ENCODE measurements around the gene UBE2D2. TPM values are rescaled to one million over a fixed set of nuclear protein-coding genes. Genes with fewer than 3 reads are reported as not detected.

UBE2D2 gene
- total and polyA plus RNA-seq, 2 of the 13 experiments (the other 11 are each of a cell fraction or from before 2014, with no cell fraction given), result 79.1 to 109 TPM

DNA sequence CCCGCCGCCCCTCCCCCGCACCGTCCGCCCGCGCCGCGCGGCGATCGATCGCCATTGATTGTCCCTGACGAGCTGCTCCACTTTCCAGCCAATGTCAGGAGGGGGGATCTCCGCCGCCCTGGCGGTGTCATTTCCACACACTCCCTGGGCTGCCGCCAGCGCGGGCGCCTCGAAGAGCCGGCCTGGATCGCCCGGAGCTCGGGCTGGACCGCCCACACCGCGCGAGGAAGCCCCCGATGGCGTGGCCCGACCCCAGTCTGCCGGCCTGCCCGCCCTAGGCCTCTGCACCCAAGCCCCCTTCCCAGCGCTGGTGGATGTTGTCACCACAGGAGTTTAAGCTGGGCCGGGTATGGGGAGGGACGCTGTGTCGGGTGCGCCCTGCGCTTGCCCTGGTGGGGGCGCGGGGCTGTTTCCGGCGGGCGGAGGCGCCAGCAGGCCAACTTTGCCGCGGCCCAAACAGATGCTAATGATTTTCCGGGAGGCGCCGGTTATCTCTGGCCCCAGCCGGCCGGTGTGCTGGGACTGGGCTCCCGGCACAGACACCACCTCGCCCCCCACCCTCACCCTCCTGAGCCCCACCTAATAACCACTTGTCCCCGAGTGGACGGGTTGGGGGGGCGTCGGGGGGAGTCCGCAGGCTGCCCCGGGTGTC lies 76.4 kb downstream of the UBE2D2 start (continued):
- TF ChIP-seq SRF (IDR thresholded peaks at IDR 0.05; ENCODE audit: low read depth, low read length) (no peak), ZFY (CRISPR knock-in tag; IDR thresholded peaks at IDR 0.05) (peak; percentile 77), MAF1 (CRISPR knock-in tag; IDR thresholded peaks at IDR 0.05; ENCODE audit: borderline replicate concordance) (no peak), ZNF605 (CRISPR knock-in tag; IDR thresholded peaks at IDR 0.05) (peak; percentile 54; the same call in 1 of the 2 replicates), ZNF773 (CRISPR knock-in tag; IDR thresholded peaks at IDR 0.05; ENCODE audit: borderline replicate concordance) (peak; percentile 30; the same call in 1 of the 2 replicates), SAP130 (CRISPR knock-in tag; IDR thresholded peaks at IDR 0.05; ENCODE audit: low read depth) (peak; percentile 81), CREM (IDR thresholded peaks at IDR 0.05) (no peak), CREM (CRISPR knock-in tag; IDR thresholded peaks at IDR 0.05) (no peak), RBM39 (IDR thresholded peaks at IDR 0.05; ENCODE audit: low read depth, low read length, poor library complexity, severe bottlenecking) (peak; percentile 51), ZNF782 (CRISPR knock-in tag; IDR thresholded peaks at IDR 0.05; ENCODE audit: borderline replicate concordance) (peak; percentile 51; the same call in 1 of the 2 replicates), ISX (CRISPR knock-in tag; conservative IDR thresholded peaks at IDR 0.05) (no peak), JUND (CRISPR knock-in tag; IDR thresholded peaks at IDR 0.05) (no peak), ZNF737 (CRISPR knock-in tag; IDR thresholded peaks at IDR 0.05; ENCODE audit: borderline replicate concordance) (no peak), PHF21A (CRISPR knock-in tag; IDR thresholded peaks at IDR 0.05) (peak; percentile 93), TBX2 (CRISPR knock-in tag; IDR thresholded peaks at IDR 0.05; ENCODE audit: borderline replicate concordance) (peak; percentile 94), MEF2D (CRISPR knock-in tag; IDR thresholded peaks at IDR 0.05) (0 out of 2 replicates have a peak, but pooled peaks have one; percentile 30), MTA1 (CRISPR knock-in tag; IDR thresholded peaks at IDR 0.05; ENCODE audit: borderline replicate concordance) (peak; percentile 89), SOX5 (CRISPR knock-in tag; IDR thresholded peaks at IDR 0.05; ENCODE audit: borderline replicate concordance) (no peak)
- TF ChIP-seq, protein P1, sequence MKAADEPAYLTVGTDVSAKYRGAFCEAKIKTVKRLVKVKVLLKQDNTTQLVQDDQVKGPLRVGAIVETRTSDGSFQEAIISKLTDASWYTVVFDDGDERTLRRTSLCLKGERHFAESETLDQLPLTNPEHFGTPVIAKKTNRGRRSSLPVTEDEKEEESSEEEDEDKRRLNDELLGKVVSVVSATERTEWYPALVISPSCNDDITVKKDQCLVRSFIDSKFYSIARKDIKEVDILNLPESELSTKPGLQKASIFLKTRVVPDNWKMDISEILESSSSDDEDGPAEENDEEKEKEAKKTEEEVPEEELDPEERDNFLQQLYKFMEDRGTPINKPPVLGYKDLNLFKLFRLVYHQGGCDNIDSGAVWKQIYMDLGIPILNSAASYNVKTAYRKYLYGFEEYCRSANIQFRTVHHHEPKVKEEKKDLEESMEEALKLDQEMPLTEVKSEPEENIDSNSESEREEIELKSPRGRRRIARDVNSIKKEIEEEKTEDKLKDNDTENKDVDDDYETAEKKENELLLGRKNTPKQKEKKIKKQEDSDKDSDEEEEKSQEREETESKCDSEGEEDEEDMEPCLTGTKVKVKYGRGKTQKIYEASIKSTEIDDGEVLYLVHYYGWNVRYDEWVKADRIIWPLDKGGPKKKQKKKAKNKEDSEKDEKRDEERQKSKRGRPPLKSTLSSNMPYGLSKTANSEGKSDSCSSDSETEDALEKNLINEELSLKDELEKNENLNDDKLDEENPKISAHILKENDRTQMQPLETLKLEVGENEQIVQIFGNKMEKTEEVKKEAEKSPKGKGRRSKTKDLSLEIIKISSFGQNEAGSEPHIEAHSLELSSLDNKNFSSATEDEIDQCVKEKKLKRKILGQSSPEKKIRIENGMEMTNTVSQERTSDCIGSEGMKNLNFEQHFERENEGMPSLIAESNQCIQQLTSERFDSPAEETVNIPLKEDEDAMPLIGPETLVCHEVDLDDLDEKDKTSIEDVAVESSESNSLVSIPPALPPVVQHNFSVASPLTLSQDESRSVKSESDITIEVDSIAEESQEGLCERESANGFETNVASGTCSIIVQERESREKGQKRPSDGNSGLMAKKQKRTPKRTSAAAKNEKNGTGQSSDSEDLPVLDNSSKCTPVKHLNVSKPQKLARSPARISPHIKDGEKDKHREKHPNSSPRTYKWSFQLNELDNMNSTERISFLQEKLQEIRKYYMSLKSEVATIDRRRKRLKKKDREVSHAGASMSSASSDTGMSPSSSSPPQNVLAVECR (CRISPR knock-in tag; IDR thresholded peaks at IDR 0.05; ENCODE audit: borderline replicate concordance), result peak; percentile 88
- TF ChIP-seq, protein P2, sequence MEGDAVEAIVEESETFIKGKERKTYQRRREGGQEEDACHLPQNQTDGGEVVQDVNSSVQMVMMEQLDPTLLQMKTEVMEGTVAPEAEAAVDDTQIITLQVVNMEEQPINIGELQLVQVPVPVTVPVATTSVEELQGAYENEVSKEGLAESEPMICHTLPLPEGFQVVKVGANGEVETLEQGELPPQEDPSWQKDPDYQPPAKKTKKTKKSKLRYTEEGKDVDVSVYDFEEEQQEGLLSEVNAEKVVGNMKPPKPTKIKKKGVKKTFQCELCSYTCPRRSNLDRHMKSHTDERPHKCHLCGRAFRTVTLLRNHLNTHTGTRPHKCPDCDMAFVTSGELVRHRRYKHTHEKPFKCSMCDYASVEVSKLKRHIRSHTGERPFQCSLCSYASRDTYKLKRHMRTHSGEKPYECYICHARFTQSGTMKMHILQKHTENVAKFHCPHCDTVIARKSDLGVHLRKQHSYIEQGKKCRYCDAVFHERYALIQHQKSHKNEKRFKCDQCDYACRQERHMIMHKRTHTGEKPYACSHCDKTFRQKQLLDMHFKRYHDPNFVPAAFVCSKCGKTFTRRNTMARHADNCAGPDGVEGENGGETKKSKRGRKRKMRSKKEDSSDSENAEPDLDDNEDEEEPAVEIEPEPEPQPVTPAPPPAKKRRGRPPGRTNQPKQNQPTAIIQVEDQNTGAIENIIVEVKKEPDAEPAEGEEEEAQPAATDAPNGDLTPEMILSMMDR (CRISPR knock-in tag; IDR thresholded peaks at IDR 0.05), result peak; percentile 74
- TF ChIP-seq, protein P3, sequence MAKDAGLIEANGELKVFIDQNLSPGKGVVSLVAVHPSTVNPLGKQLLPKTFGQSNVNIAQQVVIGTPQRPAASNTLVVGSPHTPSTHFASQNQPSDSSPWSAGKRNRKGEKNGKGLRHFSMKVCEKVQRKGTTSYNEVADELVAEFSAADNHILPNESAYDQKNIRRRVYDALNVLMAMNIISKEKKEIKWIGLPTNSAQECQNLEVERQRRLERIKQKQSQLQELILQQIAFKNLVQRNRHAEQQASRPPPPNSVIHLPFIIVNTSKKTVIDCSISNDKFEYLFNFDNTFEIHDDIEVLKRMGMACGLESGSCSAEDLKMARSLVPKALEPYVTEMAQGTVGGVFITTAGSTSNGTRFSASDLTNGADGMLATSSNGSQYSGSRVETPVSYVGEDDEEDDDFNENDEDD (CRISPR knock-in tag; IDR thresholded peaks at IDR 0.05; ENCODE audit: borderline replicate concordance), result peak; percentile 66; the same call in 1 of the 2 replicates
- TF ChIP-seq, protein P4, sequence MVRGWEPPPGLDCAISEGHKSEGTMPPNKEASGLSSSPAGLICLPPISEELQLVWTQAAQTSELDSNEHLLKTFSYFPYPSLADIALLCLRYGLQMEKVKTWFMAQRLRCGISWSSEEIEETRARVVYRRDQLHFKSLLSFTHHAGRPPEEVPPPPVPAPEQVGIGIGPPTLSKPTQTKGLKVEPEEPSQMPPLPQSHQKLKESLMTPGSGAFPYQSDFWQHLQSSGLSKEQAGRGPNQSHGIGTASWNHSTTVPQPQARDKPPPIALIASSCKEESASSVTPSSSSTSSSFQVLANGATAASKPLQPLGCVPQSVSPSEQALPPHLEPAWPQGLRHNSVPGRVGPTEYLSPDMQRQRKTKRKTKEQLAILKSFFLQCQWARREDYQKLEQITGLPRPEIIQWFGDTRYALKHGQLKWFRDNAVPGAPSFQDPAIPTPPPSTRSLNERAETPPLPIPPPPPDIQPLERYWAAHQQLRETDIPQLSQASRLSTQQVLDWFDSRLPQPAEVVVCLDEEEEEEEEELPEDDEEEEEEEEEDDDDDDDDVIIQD (CRISPR knock-in tag; IDR thresholded peaks at IDR 0.05; ENCODE audit: low read depth), result no peak
